ENCODE results near the gene APLN. TPM values are rescaled to one million over a fixed set of nuclear protein-coding genes. Genes with fewer than 3 reads are reported as not detected.

The APLN gene
- total RNA-seq, 6 donors from 2014 or later, result 0.49 to 14.2 (median 1.7) TPM; not detected in 1

DNA sequence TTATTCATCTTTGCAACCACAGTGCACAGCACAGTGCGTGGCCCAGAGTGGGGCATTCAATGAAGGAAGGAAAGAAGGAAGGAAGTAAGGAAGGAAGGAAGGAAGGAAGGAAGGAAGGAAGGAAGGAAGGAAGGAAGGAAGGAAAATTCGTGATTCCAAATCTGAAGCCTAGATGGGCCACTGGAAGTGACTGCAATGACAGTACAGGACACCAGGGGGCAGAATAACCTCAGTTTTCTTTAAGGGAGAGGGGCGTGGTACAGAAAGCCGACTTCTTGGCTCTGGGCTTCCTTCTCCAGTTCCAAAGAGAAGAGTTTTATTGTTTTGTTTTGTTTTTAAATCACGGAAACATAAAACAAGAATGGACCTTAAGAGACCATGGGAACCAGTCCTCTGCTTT is 47.8 kb downstream of the APLN start:
- H3K36me3 ChIP-seq, result no peaks in the 10 kb centered on the region
- no peak overlapping the region for H3K4me3 ChIP-seq
- DNase-seq (peak in 1 of 2 donors; percentile 43), ATAC-seq (ENCODE audit: low FRiP score in 2 of 2) (peak in 1 of 2 donors; percentile 83)
- no peaks in the 10 kb centered on the region for H3K9me3 ChIP-seq
- TF ChIP-seq POLR2A (IDR thresholded peaks at IDR 0.05) (no peak), POLR2AphosphoS5 (IDR thresholded peaks at IDR 0.05) (no peak), EP300 (IDR thresholded peaks at IDR 0.05) (no peak)
- TF ChIP-seq, protein P1, sequence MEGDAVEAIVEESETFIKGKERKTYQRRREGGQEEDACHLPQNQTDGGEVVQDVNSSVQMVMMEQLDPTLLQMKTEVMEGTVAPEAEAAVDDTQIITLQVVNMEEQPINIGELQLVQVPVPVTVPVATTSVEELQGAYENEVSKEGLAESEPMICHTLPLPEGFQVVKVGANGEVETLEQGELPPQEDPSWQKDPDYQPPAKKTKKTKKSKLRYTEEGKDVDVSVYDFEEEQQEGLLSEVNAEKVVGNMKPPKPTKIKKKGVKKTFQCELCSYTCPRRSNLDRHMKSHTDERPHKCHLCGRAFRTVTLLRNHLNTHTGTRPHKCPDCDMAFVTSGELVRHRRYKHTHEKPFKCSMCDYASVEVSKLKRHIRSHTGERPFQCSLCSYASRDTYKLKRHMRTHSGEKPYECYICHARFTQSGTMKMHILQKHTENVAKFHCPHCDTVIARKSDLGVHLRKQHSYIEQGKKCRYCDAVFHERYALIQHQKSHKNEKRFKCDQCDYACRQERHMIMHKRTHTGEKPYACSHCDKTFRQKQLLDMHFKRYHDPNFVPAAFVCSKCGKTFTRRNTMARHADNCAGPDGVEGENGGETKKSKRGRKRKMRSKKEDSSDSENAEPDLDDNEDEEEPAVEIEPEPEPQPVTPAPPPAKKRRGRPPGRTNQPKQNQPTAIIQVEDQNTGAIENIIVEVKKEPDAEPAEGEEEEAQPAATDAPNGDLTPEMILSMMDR (IDR thresholded peaks at IDR 0.05), result peak; percentile 70 to 89 (median 76)
- H3K27ac ChIP-seq, result no peak overlapping the region
- no peaks in the 10 kb centered on the region for H3K27me3 ChIP-seq
- H3K4me1 ChIP-seq, result peaks cover 0 to 14% (median 4%) of the 10 kb centered on the region in 4 donors
- WGBS, 2 donors, result 7 to 11% methylated on average over 5 of the region's 5 CpGs

GRCh38 chrX:129600981-129601424 is 53.8 kb downstream of the APLN start:
- H3K36me3 ChIP-seq, result no peaks in the 10 kb centered on the region
- DNase-seq (peak in 1 of 2 donors; percentile 35), ATAC-seq (ENCODE audit: low FRiP score in 2 of 2) (peak in 1 of 2 donors; percentile 57)
- no peak for TF ChIP-seq EP300 (IDR thresholded peaks at IDR 0.05)
- TF ChIP-seq, protein P1 (IDR thresholded peaks at IDR 0.05), result peak in 5 of 6 experiments; percentile 28 to 48 (median 32)
- H3K27ac ChIP-seq, result no peak overlapping the region
- H3K4me1 ChIP-seq, result peaks cover 0 to 14% (median 4%) of the 10 kb centered on the region in 4 donors
- no peaks in the 10 kb centered on the region for H3K9me3 ChIP-seq
- H3K4me3 ChIP-seq, result no peak overlapping the region
- no peaks in the 10 kb centered on the region for H3K27me3 ChIP-seq
- 16 to 39% methylated on average over 5 to 11 of the region's 11 CpGs for WGBS, 2 donors

DNA sequence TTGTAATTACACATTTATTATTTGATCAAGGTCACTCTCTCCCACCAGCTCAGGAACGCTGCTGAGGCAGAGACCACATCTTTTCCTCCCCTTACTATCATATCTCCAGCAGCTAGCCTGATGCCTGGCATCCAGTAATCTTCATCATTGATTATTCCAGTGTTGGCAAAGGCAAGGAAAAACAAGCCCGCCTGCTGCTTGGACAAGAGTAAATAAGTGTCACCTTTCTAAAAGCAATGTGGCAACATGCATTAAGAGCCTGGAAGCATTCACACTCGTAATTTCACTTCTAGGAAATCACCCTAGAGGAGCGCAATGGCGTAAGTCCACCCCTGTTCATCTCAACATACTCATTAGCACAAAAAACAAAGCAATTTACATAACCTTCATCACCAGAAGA is 54.8 kb downstream of the APLN start:
- Histone ChIP-seq H3K4me1 (peaks cover 0 to 9% (median 4%) of the 10 kb centered on the region in 4 donors), H3K36me3 (no peaks in the 10 kb centered on the region), H3K27me3 (no peaks in the 10 kb centered on the region), H3K27ac (no peak overlapping the region), H3K4me3 (no peak overlapping the region), H3K9me3 (no peaks in the 10 kb centered on the region)
- WGBS, 2 donors, result 74 to 84% methylated on average over 5 of the region's 5 CpGs
- DNase-seq, result no peak
- no peak for ATAC-seq (ENCODE audit: low FRiP score in 2 of 2)
- TF ChIP-seq POLR2AphosphoS5 (IDR thresholded peaks at IDR 0.05) (no peak), POLR2A (IDR thresholded peaks at IDR 0.05) (no peak), EP300 (IDR thresholded peaks at IDR 0.05) (no peak)
- TF ChIP-seq, protein P1 (IDR thresholded peaks at IDR 0.05), result no peak

GRCh38 chrX:129599499-129599898 is 55.3 kb downstream of the APLN start:
- ATAC-seq (ENCODE audit: low FRiP score in 2 of 2) (no peak), DNase-seq (no peak)
- Histone ChIP-seq H3K4me1 (peaks cover 0 to 4% (median 3%) of the 10 kb centered on the region in 4 donors), H3K9me3 (no peaks in the 10 kb centered on the region), H3K36me3 (no peaks in the 10 kb centered on the region), H3K27me3 (no peaks in the 10 kb centered on the region), H3K27ac (no peak overlapping the region), H3K4me3 (no peak overlapping the region)
- 74 to 79% methylated on average over 5 of the region's 5 CpGs for WGBS, 2 donors
- TF ChIP-seq POLR2A (IDR thresholded peaks at IDR 0.05) (no peak), POLR2AphosphoS5 (IDR thresholded peaks at IDR 0.05) (no peak), EP300 (IDR thresholded peaks at IDR 0.05) (no peak)
- TF ChIP-seq, protein P1 (IDR thresholded peaks at IDR 0.05), result no peak

DNA sequence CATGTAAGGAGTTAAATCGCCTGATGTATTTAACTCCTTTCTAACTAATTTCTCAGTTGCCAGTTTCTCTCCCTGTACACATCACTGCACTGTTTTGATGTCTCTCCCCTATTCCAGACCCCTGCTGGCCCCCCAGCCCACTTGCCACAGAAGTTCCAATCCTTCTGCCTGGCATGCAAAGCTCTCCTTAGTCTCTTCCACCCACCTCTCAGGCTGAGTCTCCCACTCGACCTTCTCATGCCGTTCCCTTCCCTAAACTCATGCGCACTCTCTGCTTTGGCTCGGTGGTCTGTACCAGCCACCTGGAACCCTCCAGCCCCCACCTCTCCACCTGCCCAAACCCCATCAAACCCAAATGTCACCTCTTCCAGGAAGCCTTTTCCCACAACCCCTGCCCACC is 56.9 kb downstream of the APLN start:
- Histone ChIP-seq H3K27ac (no peak overlapping the region), H3K4me1 (peaks cover 0 to 4% (median 0%) of the 10 kb centered on the region in 4 donors), H3K36me3 (no peaks in the 10 kb centered on the region), H3K27me3 (no peaks in the 10 kb centered on the region), H3K9me3 (no peaks in the 10 kb centered on the region), H3K4me3 (no peak overlapping the region)
- no peak for ATAC-seq (ENCODE audit: low FRiP score in 2 of 2)
- no peak for DNase-seq
- no peak for TF ChIP-seq EP300 (IDR thresholded peaks at IDR 0.05)
- TF ChIP-seq, protein P1 (IDR thresholded peaks at IDR 0.05), result no peak
- no peak for TF ChIP-seq POLR2A (IDR thresholded peaks at IDR 0.05)
- TF ChIP-seq POLR2AphosphoS5 (IDR thresholded peaks at IDR 0.05), result no peak
- WGBS, 2 donors, result 72 to 79% methylated on average over 5 of the region's 5 CpGs
